ENCODE data around the gene JPT1.
"Not testable (repeated sequence)": the region's sequence is repeated elsewhere in the genome, so short reads cannot be mapped to it uniquely, and the experiment has no call there.

The JPT1 gene

DNA sequence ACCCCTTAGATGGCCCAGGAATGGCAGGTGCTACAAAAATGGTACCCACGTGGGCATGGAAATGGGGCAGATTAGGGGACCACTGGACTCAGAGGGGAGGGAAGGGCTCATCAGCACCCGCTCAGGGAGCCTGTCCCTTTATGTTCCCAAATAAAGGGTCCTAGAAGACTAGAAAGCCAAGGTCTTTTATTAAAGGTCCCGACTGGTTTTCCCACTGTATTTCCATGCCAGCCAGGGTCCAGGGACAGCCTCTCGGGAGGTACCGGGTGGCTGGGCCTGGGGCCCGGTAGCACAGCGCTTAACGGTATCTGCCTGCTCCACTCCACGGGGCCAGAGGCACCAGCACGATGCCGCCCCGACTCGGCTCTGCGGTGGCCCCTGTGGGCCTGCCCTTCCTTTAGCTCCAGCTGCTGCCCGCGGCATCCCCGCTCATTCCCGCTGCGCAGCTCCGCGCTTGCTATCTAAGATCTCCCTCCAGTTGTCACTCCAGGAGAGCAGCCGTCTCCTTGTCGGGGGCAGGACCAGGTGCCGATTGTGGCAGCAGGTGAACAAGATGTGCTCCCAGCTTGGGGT is 24.2 kb downstream of the JPT1 start:
- no peak for DNase-seq (ENCODE audit: low spot score)

DNA sequence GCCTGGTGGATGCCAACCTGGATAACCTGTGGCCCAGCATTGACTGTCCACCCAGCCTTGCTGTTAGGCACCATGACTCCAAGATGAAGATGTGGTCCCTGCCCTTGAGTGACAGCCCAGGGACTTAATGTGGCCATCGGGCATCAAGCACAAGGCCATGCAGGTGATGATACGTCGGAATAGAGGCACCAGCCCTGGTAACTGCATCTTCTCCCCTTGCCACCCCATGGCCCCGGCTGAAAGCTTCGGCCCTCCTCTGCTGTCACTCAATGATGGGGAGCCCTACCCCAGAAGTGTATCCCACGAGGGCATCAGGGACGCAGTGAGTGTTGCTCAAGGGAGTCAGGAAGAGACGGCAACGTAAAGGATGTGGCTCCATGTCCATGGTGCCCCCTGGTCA is 24.7 kb downstream of the JPT1 start:
- no peak for DNase-seq (ENCODE audit: low spot score)

GRCh38 chr17:75128694-75129505 is 25.4 kb downstream of the JPT1 start:
- DNase-seq (ENCODE audit: low spot score) = no peak

DNA sequence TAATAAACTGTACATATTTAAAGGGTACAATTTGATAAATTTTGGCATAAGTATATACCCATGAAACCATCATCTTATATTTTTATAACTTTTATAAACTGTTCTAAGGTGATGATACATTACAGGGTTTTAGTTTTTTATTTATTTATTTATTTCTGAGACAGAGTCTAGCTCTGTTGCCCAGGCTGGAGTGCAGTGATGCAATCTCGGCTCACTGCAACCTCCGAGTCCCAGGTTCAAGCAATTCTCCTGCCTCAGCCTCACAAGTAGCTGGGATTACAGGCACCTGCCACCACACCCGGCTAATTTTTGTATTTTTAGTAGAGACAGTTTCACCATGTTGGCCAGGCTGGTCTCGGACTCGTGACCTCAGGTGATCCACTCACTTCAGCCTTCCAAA is 26.4 kb downstream of the JPT1 start:
- DNase-seq (ENCODE audit: low spot score) = not testable (repeated sequence)

DNA sequence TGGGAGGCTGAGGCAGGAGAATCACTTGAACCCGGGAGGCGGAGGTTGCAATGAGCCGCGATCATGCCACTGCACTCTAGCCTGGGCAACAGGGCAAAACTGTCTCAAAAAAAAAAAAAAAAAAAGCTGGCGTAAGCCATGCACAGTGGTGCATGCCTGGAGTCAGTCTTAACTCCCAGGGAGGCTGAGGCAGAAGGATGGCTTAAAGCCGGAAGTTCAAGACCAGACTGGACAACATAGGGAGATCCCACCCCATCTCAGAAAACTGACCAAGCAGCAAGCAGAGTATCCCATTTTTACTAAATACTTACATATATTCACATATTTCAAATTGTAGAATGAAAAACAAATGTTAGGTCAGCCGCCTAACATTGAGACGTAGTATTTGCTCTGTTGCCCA is 27.4 kb downstream of the JPT1 start:
- DNase-seq (ENCODE audit: low spot score) = no peak

GRCh38 chr17:75125984-75126383 is 28.3 kb downstream of the JPT1 start:
- DNase-seq (ENCODE audit: low spot score) = no peak

DNA sequence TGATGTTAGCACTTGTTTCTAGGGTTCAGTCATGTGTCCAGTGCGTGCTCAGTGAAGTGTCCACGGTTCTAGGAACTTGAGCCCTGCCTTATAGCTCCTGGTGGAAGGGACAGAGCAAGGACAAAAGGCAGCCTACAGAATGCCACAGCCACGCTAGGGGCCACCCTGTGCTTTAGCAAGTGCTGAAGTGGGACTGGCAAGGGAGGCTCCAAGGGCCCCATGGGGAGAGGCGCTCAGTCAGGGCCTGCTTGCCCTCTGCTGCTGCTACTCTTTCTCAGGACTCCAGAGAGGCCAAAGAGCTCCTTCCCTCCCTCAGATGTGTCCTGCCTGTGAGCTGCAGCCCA is 29.5 kb downstream of the JPT1 start:
- DNase-seq (ENCODE audit: low spot score) = no peak

DNA sequence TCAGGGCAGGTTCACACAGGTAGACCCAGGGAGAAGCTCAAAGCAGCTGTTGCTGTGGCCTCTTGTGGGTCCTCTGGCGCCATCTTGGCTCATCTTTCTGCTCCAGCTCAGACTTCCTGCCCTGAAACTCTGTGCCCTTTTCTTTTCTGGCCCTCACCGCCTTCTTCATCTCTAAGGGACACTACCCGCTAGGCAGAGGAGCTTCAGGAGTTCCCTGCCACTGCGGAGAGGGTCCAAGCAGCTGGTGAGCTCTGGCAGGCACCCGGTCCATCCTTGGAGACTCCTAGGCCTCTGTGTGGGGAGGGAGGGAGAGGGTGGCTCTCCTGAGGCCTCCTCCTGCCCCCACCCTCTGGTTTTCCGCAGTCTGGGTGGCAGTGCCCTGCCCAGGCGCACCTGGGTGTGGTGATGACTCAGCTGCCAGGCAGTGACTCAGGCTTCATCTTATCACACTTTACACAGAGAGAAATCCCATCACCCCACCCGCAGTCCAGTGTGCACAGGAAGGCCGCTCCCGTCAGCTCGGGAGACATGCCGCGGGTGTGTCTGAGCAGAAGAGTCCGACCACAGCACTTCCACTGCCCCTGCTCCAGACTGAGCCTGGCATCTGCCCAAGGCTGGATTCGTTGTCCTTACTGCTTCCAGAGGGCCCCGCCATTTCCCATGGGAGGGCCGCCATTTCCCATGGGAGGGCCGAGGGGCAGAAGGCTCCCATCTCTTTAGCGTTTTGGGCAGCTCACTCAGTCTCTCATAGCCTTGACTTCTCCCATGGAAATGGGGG is 30.1 kb downstream of the JPT1 start:
- peak; percentile 89 for DNase-seq (ENCODE audit: low spot score)

GRCh38 chr17:75118307-75118706 is 36.0 kb downstream of the JPT1 start:
- DNase-seq (ENCODE audit: low spot score) = no peak

- no peak for DNase-seq (ENCODE audit: low spot score)
These were observed 37.6 kb downstream of the JPT1 start for GRCh38 chr17:75116737-75117136.

DNA sequence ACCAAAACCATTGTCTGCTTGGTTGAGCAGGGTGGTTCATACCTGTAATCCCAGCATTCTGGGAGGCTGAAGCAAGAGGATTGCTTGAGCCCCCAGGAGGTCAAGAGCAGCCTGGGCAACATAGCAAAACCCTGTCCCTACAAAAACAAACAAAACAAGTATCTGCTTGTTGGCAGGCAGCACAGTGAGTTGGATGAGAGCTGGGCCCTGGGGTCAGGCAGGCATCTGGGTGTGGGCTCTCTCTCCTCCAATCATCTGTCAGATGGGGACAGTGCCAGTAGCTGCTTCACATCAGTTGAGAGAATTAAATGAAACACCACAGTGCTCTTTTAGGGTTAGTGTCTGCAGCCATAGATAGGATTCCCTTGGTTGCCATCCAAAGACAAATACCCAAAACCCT is 38.8 kb downstream of the JPT1 start:
- DNase-seq (ENCODE audit: low spot score) = no peak

DNA sequence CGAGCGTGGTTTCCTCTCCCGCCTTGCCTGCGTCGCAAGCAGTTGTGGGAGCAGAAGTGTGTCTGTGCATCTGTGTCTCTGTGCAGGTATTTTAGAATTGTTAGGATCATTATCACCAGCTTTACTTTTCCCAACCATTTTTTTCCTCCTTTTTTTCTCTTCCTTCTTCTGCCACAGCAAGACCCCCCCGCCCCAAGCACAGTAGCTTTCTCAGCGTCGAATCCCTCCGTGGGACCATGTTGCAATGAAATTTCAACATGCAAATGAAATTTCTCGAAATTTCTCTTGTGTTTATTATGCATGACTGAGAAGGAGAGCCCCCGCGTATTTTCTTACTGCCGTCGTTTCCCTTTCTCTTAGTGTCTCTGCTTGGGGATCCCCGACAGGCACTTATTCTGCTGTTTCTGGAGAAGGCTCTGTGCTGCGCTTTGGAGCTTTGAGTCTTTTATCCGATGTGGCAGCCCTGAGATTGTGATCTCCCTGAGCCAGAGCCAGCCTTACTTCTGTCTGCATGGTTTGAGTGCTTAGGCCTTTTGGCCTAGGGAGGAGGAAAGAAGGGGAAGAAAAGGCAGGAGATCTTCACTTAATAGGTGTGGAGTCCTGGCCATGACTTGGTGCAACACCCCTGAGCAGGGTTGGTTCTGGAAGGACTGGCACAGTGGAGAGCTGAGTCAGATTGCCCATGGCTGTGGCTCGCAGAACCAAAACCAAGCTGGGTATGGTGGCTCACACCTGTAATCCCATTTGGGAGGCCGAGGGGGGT is 39.6 kb downstream of the JPT1 start:
- DNase-seq (ENCODE audit: low spot score) = no peak

- peak; percentile 93 for DNase-seq (ENCODE audit: low spot score)
These were observed 40.3 kb downstream of the JPT1 start for GRCh38 chr17:75113798-75114551.

- DNase-seq (ENCODE audit: low spot score) = no peak
These were observed 42.5 kb downstream of the JPT1 start for GRCh38 chr17:75111777-75112335.

DNA sequence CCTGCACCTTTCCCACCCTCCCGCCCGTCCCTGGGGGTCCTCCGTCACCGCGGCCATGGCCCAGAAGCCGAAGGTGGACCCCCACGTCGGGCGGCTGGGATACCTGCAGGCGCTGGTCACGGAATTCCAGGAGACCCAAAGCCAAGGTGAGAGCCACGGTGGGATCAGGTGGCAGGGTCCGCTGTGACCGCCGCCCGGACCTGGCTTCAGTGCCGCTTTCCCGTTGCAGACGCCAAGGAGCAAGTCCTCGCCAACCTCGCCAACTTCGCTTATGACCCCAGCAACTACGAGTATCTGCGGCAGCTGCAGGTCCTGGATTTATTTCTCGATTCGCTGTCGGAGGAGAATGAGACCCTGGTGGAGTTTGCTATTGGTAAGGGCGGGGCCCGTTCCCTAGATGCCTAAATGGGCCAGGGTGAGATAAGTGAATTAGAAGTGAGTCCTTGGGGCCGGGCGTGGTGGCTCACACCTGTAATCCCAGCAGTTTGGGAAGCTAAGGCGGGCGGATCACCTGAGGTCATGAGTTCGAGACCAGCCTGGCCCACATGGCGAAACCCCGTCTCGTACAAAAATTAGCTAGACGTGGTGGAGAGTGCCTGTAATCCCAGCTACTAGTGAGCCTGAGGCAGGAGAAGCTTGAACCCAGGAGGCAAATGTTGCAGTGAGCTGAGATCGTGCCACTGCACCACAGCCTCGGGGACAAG is 43.9 kb downstream of the JPT1 start:
- no peak for DNase-seq (ENCODE audit: low spot score)

DNA sequence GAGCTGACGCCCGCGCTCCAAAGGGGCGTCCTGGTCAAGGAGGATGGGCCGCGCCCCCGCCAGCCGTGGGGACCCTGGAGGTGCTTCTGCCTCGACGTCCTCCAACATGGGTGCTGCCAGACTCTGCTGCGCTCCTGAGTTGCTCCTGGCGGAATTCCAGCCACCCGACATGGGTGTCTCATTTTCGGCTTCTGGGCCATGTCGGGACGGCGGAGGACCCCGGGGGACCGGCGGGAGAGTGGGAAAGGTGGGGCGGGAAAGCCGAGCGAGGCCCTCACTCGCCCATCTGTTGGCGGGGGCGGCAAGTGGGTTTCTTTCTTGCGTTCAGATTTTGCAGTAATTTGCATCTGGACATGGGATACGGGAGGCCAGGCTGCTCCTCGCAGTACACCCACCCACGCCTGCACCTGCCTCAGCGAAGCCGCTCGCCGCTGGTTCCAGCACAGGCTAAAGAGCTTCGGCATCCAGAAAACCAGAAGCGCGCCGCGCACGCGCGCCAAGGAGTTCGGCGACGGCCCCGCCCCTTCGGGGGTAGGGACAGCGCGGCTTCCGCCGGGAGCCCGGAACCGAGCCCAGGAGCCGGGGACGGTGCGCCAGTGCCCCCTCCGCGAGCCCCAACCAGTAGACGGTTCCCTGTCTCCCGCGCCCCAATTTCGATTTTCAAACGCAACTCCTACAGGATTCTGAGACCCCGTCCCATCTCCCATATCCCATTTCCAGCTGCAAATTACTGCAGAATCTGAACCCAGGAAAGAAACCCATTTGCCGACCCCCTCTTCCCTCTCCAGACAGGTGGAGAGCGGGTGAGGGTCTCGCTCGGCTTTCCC is 44.7 kb downstream of the JPT1 start, which contains the start of gene ARMC7:
Gene ARMC7 (plus strand): TSS at position 563 of the 827 bp plus-strand sequence. CDS start 320 bp downstream, outside the sequence.
- DNase-seq (ENCODE audit: low spot score) = peak; percentile 88

GRCh38 chr17:75109046-75109406 is 45.3 kb downstream of the JPT1 start:
- no peak for DNase-seq (ENCODE audit: low spot score)

DNA sequence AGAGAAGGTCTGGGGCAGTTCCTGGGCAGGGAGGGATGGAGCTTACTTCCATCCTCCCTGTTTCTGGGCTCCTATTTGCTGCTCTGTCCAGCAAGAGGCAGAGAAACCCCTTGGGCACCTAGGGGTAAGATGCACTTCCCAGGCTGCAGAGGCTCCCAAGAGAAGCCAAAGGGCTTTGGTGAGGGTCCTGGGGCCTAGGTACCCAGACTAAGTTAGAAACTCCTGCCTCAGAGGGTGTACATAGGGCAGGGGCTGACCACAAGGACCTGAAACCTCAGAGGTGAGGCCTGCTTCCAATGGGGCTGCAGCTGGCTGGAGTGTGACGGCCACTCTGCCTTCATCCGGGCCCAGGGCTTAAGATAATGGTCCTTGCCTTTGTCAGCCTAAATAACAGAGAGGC is 46.1 kb downstream of the JPT1 start:
- no peak for DNase-seq (ENCODE audit: low spot score)
